H1 (cell line): ENCODE results near the gene PAQR5. TPM values are rescaled to one million over a fixed set of nuclear protein-coding genes. Genes with fewer than 3 reads are reported as not detected.

Experiments used
- CTCF ChIA-PET: fragments of 300-600 bp; sonication (Branson Sonifier 250); formaldehyde crosslinking; loops from one replicate; lab custom pipeline; 2021; ENCODE audit not compliant: partially characterized antibody; lab: Charles Lee
- POLR2A ChIA-PET: fragments of 300-600 bp; sonication (Branson Sonifier 250); formaldehyde crosslinking; loops from one replicate; lab custom pipeline; 2021; ENCODE audit warnings: inconsistent platforms; ENCODE audit not compliant: partially characterized antibody; lab: Charles Lee
- DNase-seq, 2 experiments: peaks; one replicate each; pipeline versions ENCODE4 v3.0.0 to v3.0.0-alpha.2; 2010 to 2022; ENCODE audit warnings: low spot score in 2 of 2, low read depth in 1 of 2, mixed read lengths in 1 of 2
- FAIRE-seq: peaks from 2 replicates; lab custom pipeline; 2011; peaks lifted over from hg19 to GRCh38; lab: Jason Lieb, UNC
- H2AFZ ChIP-seq: 2 replicates; pipeline ENCODE4 v1.8.1; 2012; ENCODE audit warnings: low read length, inconsistent platforms
- H2AK5ac ChIP-seq: 2 replicates; pipeline ENCODE4 v1.6.1; 2013; ENCODE audit warnings: low read depth, low read length
- H2BK120ac ChIP-seq: replicated peaks from 2 replicates; pipeline ENCODE3; 2013; ENCODE audit warnings: low read depth, low read length, inconsistent platforms
- H2BK12ac ChIP-seq: 2 replicates; pipeline ENCODE4 v1.6.1; 2013; ENCODE audit warnings: low read depth, low read length
- H2BK15ac ChIP-seq: 2 replicates; pipeline ENCODE4 v1.6.1; 2013; ENCODE audit warnings: low read length
- H2BK20ac ChIP-seq: 2 replicates; pipeline ENCODE4 v1.6.1; 2013; ENCODE audit warnings: low read length
- H2BK5ac ChIP-seq: 2 replicates; pipeline ENCODE4 v1.6.1; 2013; ENCODE audit warnings: low read depth, low read length
- H3K14ac ChIP-seq: 2 replicates; pipeline ENCODE4 v1.6.1; 2013; ENCODE audit warnings: inconsistent platforms; ENCODE audit not compliant: insufficient read length
- H3K18ac ChIP-seq: 2 replicates; pipeline ENCODE4 v1.6.1; 2013; ENCODE audit warnings: low read length; ENCODE audit errors: extremely low read depth
- H3K23ac ChIP-seq: 2 replicates; pipeline ENCODE4 v1.6.1; 2013; ENCODE audit warnings: inconsistent platforms; ENCODE audit not compliant: insufficient read length
- H3K23me2 ChIP-seq: 2 replicates; pipeline ENCODE4 v1.6.1; 2013; ENCODE audit warnings: low read depth, low read length
- H3K27ac ChIP-seq: 2 replicates; pipeline ENCODE4 v1.6.1; 2011; ENCODE audit warnings: low read depth, low read length, inconsistent platforms
- H3K27me3 ChIP-seq, 4 experiments: replicated peaks in 1 of 4; 1 replicate in 1 of 4; 2 replicates in 3 of 4; pipeline versions ENCODE4 v1.6.1 to v1.8.1; 2011 to 2013; ENCODE audit warnings: low read length in 3 of 4, mild to moderate bottlenecking in 3 of 4, inconsistent platforms in 2 of 4, mixed read lengths in 2 of 4, moderate library complexity in 1 of 4; ENCODE audit not compliant: control insufficient read depth in 3 of 4, insufficient read depth in 3 of 4; ENCODE audit errors: extremely low read depth in 1 of 4
- H3K36me3 ChIP-seq, 4 experiments: 2 replicates each; pipeline versions ENCODE4 v1.6.1 to v1.8.1; 2011 to 2013; ENCODE audit warnings: mild to moderate bottlenecking in 4 of 4, low read length in 3 of 4, moderate library complexity in 2 of 4, control low read depth in 1 of 4, inconsistent platforms in 1 of 4; ENCODE audit not compliant: insufficient read depth in 4 of 4, control insufficient read depth in 2 of 4
- H3K4ac ChIP-seq: replicated peaks from 2 replicates; pipeline ENCODE3; 2013; ENCODE audit warnings: low read length, low read depth, mixed read lengths, inconsistent platforms; ENCODE audit not compliant: insufficient read length
- H3K4me1 ChIP-seq, 4 experiments: replicated peaks in 1 of 4; 1 replicate in 1 of 4; 2 replicates in 3 of 4; pipeline versions ENCODE4 v1.6.1 to v1.8.1; 2011 to 2013; ENCODE audit warnings: low read length in 3 of 4, inconsistent platforms in 2 of 4, mixed read lengths in 1 of 4; ENCODE audit not compliant: insufficient read depth in 4 of 4, control insufficient read depth in 3 of 4
- H3K4me2 ChIP-seq, 2 experiments: 2 replicates each; pipeline versions ENCODE4 v1.6.1 to v1.8.1; 2011 to 2013; ENCODE audit warnings: low read depth in 2 of 2, low read length in 2 of 2, control low read depth in 1 of 2, inconsistent platforms in 1 of 2, mild to moderate bottlenecking in 1 of 2; ENCODE audit not compliant: insufficient read depth in 1 of 2
- H3K4me3 ChIP-seq, 4 experiments: fragments of 200-600, 300-600 bp in 1 of 4; sonication (generic), shearing (Covaris generic), sonication (Bioruptor Twin) in 1 of 4; 2 replicates each; pipeline versions ENCODE4 v1.5.1 to v1.8.1; 2011 to 2016; ENCODE audit warnings: low read length in 4 of 4, low read depth in 3 of 4, control low read depth in 2 of 4, inconsistent platforms in 2 of 4, mild to moderate bottlenecking in 2 of 4, mixed read lengths in 1 of 4, moderate library complexity in 1 of 4; ENCODE audit not compliant: insufficient read depth in 2 of 4; ENCODE audit errors: extremely low read depth in 1 of 4
- H3K56ac ChIP-seq: replicated peaks from 2 replicates; pipeline ENCODE3; 2013; ENCODE audit warnings: low read depth, mild to moderate bottlenecking, mixed read lengths, low read length, inconsistent platforms; ENCODE audit not compliant: insufficient read length
- H3K79me1 ChIP-seq: 2 replicates; pipeline ENCODE4 v1.6.1; 2013; ENCODE audit warnings: low read depth, low read length, control low read depth
- H3K79me2 ChIP-seq, 2 experiments: 2 replicates each; pipeline versions ENCODE4 v1.6.1 to v1.8.1; 2012 to 2013; ENCODE audit warnings: low read length in 2 of 2, mild to moderate bottlenecking in 2 of 2, inconsistent platforms in 1 of 2; ENCODE audit not compliant: insufficient read depth in 2 of 2, control insufficient read depth in 1 of 2
- H3K9ac ChIP-seq, 4 experiments: replicated peaks in 1 of 4; 1 replicate in 1 of 4; 2 replicates in 3 of 4; pipeline versions ENCODE4 v1.6.1 to v1.8.1; 2011 to 2013; ENCODE audit warnings: low read depth in 3 of 4, low read length in 3 of 4, control low read depth in 2 of 4, mild to moderate bottlenecking in 2 of 4, moderate library complexity in 2 of 4, inconsistent platforms in 1 of 4; ENCODE audit errors: extremely low read depth in 1 of 4
- H3K9me3 ChIP-seq, 2 experiments: 2 replicates each; pipeline versions ENCODE4 v1.6.1 to v1.8.1; 2012 to 2013; ENCODE audit warnings: mild to moderate bottlenecking in 2 of 2, moderate library complexity in 2 of 2, control low read depth in 1 of 2, inconsistent platforms in 1 of 2, low read depth in 1 of 2, low read length in 1 of 2, mixed read lengths in 1 of 2; ENCODE audit not compliant: insufficient read depth in 2 of 2
- H4K20me1 ChIP-seq, 2 experiments: replicated peaks in 1 of 2; 2 replicates each; pipeline versions ENCODE3 to v1.8.1; 2011 to 2013; ENCODE audit warnings: inconsistent platforms in 2 of 2, low read length in 2 of 2, mild to moderate bottlenecking in 1 of 2; ENCODE audit not compliant: insufficient read depth in 2 of 2, control insufficient read depth in 1 of 2
- H4K5ac ChIP-seq: 2 replicates; pipeline ENCODE4 v1.6.1; 2013; ENCODE audit warnings: low read length, low read depth, mixed read lengths, inconsistent platforms; ENCODE audit not compliant: insufficient read length
- H4K8ac ChIP-seq: 2 replicates; pipeline ENCODE4 v1.8.0; 2013; ENCODE audit warnings: mild to moderate bottlenecking, moderate library complexity, low read length, inconsistent platforms; ENCODE audit not compliant: insufficient read depth; ENCODE audit errors: extremely low read depth
- H4K91ac ChIP-seq: replicated peaks from 2 replicates; pipeline ENCODE3; 2013; ENCODE audit warnings: low read length, mixed read lengths, inconsistent platforms; ENCODE audit not compliant: insufficient read length
- KDM5A ChIP-seq: fragments of 200-600 bp; IDR thresholded peaks from 2 replicates; pipeline ENCODE4 v1.7.1; 2012; ENCODE audit warnings: mild to moderate bottlenecking, low read length, inconsistent platforms, mixed read lengths
- SIN3A ChIP-seq, 2 experiments: IDR thresholded peaks in 1 of 2; conservative IDR thresholded peaks in 1 of 2; 2 replicates each; pipeline ENCODE4 v1.6.1; 2011 to 2012; ENCODE audit warnings: low read length in 2 of 2, improper control_type of control experiment in 1 of 2, low read depth in 1 of 2, mild to moderate bottlenecking in 1 of 2
- TBP ChIP-seq: IDR thresholded peaks from 2 replicates; pipeline ENCODE4 v1.6.1; 2011; ENCODE audit warnings: low read depth, low read length, improper control_type of control experiment
- WGBS, 2 experiments: shearing (Covaris generic) in 1 of 2; methylation state at CpG; one replicate each; pipeline versions ENCODE4 v1.1.6 to v1.1.7; 2013 to 2015; ENCODE audit warnings: low lambda C conversion rate in 2 of 2, mixed read lengths in 2 of 2, inconsistent platforms in 1 of 2, low coverage in 1 of 2, missing lambda C conversion rate in 1 of 2; ENCODE audit not compliant: insufficient replicate concordance in 2 of 2, insufficient coverage in 1 of 2, insufficient read length in 1 of 2; ENCODE audit errors: extremely low coverage in 1 of 2, missing lambda C conversion rate in 1 of 2; 5-methylcytosine and 5-hydroxymethylcytosine counted together
- polyA plus RNA-seq, 7 experiments: library from polyadenylated mRNA; depleted of rRNA in 3 of 7; stranded (reverse) in 5 of 7; unstranded in 2 of 7; fragments of >200 nt in 5 of 7; fragments of 200-250 nt in 2 of 7; gene quantifications; 1 replicate in 5 of 7; 2 replicates in 1 of 7; 4 replicates in 1 of 7; pipeline versions ENCODE4 v1.2.1 to v1.2.3, GENCODE V29; 2011 to 2013; ENCODE audit warnings: missing spikeins in 2 of 7, mixed read lengths in 2 of 7
- total RNA-seq: library from RNA; stranded (reverse); fragmentation: NEBNext Ultra II Directional; extraction: Animal tissue kit (Norgen Biotek cat#: 25700); gene quantifications from 2 replicates; pipeline ENCODE4 v1.2.1, GENCODE V29; 2021
- TF ChIP-seq, protein P1 (sequence below), 3 experiments: IDR thresholded peaks; 1 replicate in 2 of 3; 2 replicates in 1 of 3; pipeline versions ENCODE4 v1.5.1 to v1.6.1; 2011; ENCODE audit warnings: low read length in 3 of 3, mild to moderate bottlenecking in 3 of 3, inconsistent platforms in 2 of 3, low read depth in 1 of 3, moderate library complexity in 1 of 3; ENCODE audit not compliant: insufficient read depth in 1 of 3; ENCODE audit errors: control extremely low read depth in 1 of 3
- TF ChIP-seq, protein P2 (sequence below): IDR thresholded peaks from 2 replicates; pipeline ENCODE4 v1.6.1; 2011; ENCODE audit warnings: low read length, improper control_type of control experiment

PAQR5 gene
- total and polyA plus RNA-seq, 2 of the 8 experiments (the other 6 are each of a cell fraction or from before 2014, with no cell fraction given): 8.7 to 18.1 TPM

DNA sequence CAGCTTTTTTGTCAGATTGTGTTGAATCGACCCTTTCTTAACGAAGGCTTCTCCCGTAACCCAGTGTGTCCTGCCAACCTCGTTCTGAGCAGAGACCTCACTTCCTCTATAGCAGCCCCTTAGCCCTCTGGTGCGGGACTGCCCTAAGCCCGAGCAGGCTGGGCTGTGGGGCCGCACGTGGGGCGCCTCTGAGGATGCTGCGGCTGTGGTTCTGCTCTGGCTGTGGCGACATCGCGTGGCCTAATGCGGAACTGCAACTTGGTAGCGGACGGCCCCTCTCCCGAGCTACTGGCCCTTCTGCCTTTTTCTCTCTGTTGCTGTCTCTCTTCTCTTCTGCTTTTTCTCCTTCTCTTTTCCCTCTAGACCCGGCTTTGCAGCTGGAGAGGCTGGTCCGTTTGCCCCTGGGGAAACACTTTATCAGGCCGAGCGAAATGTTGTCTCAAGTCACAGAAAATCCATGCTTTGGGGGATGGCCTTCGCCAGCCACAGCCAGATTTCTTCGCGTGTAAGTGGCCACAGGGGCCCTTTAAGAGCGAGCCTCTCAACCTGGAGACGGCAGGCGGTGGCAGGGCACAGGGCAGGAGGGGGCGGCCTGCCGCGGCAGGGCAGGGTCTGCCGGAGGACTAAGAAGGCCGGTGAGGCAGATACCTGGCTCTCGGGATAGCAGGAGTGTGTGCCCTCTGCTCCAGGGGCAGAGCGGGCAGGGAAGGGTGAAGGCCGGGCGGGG is 96.0 kb downstream of the PAQR5 start:
- Histone ChIP-seq H3K79me2 (no peaks in the 10 kb centered on the region), H3K23ac (no peak overlapping the region), H3K4ac (no peak overlapping the region), H3K4me3 (peak overlapping the region in 1 of 4 experiments; percentile 26; a peak in 1 of 8 replicates), H3K9ac (no peak overlapping the region), H2BK120ac (no peak overlapping the region), H2AK5ac (no peak overlapping the region), H2BK12ac (no peak overlapping the region), H3K36me3 (no peaks in the 10 kb centered on the region), H3K79me1 (no peaks in the 10 kb centered on the region; the same call in 1 of the 2 replicates), H2BK20ac (no peak overlapping the region), H3K56ac (no peak overlapping the region), H3K18ac (no peak overlapping the region; the same call in 1 of the 2 replicates), H2BK5ac (no peak overlapping the region; the same call in 1 of the 2 replicates), H3K4me1 (peaks cover 0 to 17% (median 7%) of the 10 kb centered on the region in 4 experiments; a peak in 5 of 7 replicates), H3K23me2 (no peaks in the 10 kb centered on the region), H3K14ac (no peak overlapping the region), H3K27ac (no peak overlapping the region), H4K91ac (no peak overlapping the region), H3K27me3 (no peaks in the 10 kb centered on the region), H3K4me2 (peak overlapping the region in 1 of 2 experiments; percentile 43; a peak in 3 of 4 replicates), H3K9me3 (no peaks in the 10 kb centered on the region), H2AFZ (no peak overlapping the region; the same call in 1 of the 2 replicates), H4K20me1 (peaks cover 0 to 2% of the 10 kb centered on the region in 2 experiments), H4K5ac (no peak overlapping the region), H4K8ac (no peak overlapping the region; the same call in 1 of the 2 replicates), H2BK15ac (no peak overlapping the region)
- POLR2A ChIA-PET: interaction anchor here (1.0 kb wide), 1 partner anchor 58 kb away, joined by 5 read pairs; the partner anchor contains the start of gene RPLP1
- CTCF ChIA-PET: interaction anchor here (0.5 to 6.1 kb wide), 37 partner anchors 10 to 359 kb away, joined by 3 to 43 read pairs (median 4); partner anchors contain the start of gene KIF23
- 28% methylated on average over 36 of the region's 36 CpGs; no CpG with 5 or more reads in 1 of the 2 experiments for WGBS, 2 experiments
- FAIRE-seq: peak; percentile 55
- DNase-seq: peak; percentile 67 to 100
- peak; percentile 64 for TF ChIP-seq TBP
- 0 out of 4 replicates have a peak, but pooled peaks of 1 of the 2 experiments have one; percentile 63 for TF ChIP-seq SIN3A (conservative IDR thresholded peaks at IDR 0.05 in 1 of 2, IDR thresholded peaks at IDR 0.05 in 1 of 2; ENCODE audit: low read depth in 1 of 2, low read length in 2 of 2)
- TF ChIP-seq, protein P1, sequence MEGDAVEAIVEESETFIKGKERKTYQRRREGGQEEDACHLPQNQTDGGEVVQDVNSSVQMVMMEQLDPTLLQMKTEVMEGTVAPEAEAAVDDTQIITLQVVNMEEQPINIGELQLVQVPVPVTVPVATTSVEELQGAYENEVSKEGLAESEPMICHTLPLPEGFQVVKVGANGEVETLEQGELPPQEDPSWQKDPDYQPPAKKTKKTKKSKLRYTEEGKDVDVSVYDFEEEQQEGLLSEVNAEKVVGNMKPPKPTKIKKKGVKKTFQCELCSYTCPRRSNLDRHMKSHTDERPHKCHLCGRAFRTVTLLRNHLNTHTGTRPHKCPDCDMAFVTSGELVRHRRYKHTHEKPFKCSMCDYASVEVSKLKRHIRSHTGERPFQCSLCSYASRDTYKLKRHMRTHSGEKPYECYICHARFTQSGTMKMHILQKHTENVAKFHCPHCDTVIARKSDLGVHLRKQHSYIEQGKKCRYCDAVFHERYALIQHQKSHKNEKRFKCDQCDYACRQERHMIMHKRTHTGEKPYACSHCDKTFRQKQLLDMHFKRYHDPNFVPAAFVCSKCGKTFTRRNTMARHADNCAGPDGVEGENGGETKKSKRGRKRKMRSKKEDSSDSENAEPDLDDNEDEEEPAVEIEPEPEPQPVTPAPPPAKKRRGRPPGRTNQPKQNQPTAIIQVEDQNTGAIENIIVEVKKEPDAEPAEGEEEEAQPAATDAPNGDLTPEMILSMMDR (IDR thresholded peaks at IDR 0.05; ENCODE audit: control extremely low read depth in 1 of 3, insufficient read depth in 1 of 3, low read depth in 1 of 3, low read length in 3 of 3): peak; percentile 88 to 97 (median 91)
- TF ChIP-seq KDM5A: no peak
- TF ChIP-seq, protein P2, sequence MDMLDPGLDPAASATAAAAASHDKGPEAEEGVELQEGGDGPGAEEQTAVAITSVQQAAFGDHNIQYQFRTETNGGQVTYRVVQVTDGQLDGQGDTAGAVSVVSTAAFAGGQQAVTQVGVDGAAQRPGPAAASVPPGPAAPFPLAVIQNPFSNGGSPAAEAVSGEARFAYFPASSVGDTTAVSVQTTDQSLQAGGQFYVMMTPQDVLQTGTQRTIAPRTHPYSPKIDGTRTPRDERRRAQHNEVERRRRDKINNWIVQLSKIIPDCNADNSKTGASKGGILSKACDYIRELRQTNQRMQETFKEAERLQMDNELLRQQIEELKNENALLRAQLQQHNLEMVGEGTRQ: peak; percentile 69; the same call in 1 of the 2 replicates
